Lower lobe of right lung (tissue), 2 donors: ENCODE results near the gene ME3. TPM values are rescaled to one million over a fixed set of nuclear protein-coding genes. Genes with fewer than 3 reads are reported as not detected.
"Not testable (repeated sequence)": the region's sequence is repeated elsewhere in the genome, so short reads cannot be mapped to it uniquely, and the experiment has no call there.

Experiments used
- ATAC-seq, 2 donors: fragments of 200-7000 bp; cut with Tn5 transposase; one replicate each; pipeline ENCODE4 v1.9.1; 2020 to 2022; ENCODE audit warnings: mild to moderate bottlenecking in 2 of 2, moderate library complexity in 2 of 2
- DNase-seq: peaks from one replicate; pipeline ENCODE4 v3.0.0-alpha.2; 2020
- H3K27ac ChIP-seq: fragments of 200-600 bp; one replicate; pipeline ENCODE4 v1.8.0; 2022
- H3K27me3 ChIP-seq: fragments of 200-600 bp; one replicate; pipeline ENCODE4 v1.8.0; 2022; ENCODE audit warnings: low read depth
- H3K36me3 ChIP-seq: fragments of 200-600 bp; one replicate; pipeline ENCODE4 v1.8.0; 2022; ENCODE audit warnings: mild to moderate bottlenecking
- H3K4me1 ChIP-seq: fragments of 200-600 bp; one replicate; pipeline ENCODE4 v1.8.0; 2022
- H3K4me3 ChIP-seq: fragments of 200-600 bp; one replicate; pipeline ENCODE4 v1.8.0; 2022; ENCODE audit warnings: mild to moderate bottlenecking
- H3K9me3 ChIP-seq: fragments of 200-600 bp; one replicate; pipeline ENCODE4 v1.8.0; 2022
- intact Hi-C: fragments of 100-400 bp; cut with DNase I; formaldehyde crosslinking; loops from one replicate; pipeline ENCODE4 v1.11.0; 2022
- total RNA-seq: library from RNA; stranded (reverse); fragmentation: NEBNext Ultra II Directional; extraction: Animal tissue kit (Norgen Biotek cat#: 25700); gene quantifications from one replicate; pipeline ENCODE4 v1.2.1, GENCODE V29; 2021
- TF ChIP-seq, protein P1 (sequence below): fragments of 200-600 bp; IDR thresholded peaks from one replicate; pipeline ENCODE4 v1.8.0; 2022; ENCODE audit warnings: antibody characterized with exemption, mild to moderate bottlenecking
- donor health status: DM: no; HTN: yes; CAD: no; lungs with severe emphysema.

The ME3 gene
- total RNA-seq, 1 donor from 2014 or later: 18.6 TPM

- intact Hi-C loops: no loop called here
- no peak overlapping the region for H3K27ac ChIP-seq
- no peak for ATAC-seq
- no peak overlapping the region for H3K4me3 ChIP-seq
- H3K27me3 ChIP-seq: no peaks in the 10 kb centered on the region
- H3K9me3 ChIP-seq: peaks cover 4% of the 10 kb centered on the region
- TF ChIP-seq, protein P1, sequence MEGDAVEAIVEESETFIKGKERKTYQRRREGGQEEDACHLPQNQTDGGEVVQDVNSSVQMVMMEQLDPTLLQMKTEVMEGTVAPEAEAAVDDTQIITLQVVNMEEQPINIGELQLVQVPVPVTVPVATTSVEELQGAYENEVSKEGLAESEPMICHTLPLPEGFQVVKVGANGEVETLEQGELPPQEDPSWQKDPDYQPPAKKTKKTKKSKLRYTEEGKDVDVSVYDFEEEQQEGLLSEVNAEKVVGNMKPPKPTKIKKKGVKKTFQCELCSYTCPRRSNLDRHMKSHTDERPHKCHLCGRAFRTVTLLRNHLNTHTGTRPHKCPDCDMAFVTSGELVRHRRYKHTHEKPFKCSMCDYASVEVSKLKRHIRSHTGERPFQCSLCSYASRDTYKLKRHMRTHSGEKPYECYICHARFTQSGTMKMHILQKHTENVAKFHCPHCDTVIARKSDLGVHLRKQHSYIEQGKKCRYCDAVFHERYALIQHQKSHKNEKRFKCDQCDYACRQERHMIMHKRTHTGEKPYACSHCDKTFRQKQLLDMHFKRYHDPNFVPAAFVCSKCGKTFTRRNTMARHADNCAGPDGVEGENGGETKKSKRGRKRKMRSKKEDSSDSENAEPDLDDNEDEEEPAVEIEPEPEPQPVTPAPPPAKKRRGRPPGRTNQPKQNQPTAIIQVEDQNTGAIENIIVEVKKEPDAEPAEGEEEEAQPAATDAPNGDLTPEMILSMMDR: no peak
- H3K36me3 ChIP-seq: no peaks in the 10 kb centered on the region
- H3K4me1 ChIP-seq: no peaks in the 10 kb centered on the region
- no peak for DNase-seq
Measured at GRCh38 chr11:86431258-86431657, 241.2 kb downstream of the ME3 start.

DNA sequence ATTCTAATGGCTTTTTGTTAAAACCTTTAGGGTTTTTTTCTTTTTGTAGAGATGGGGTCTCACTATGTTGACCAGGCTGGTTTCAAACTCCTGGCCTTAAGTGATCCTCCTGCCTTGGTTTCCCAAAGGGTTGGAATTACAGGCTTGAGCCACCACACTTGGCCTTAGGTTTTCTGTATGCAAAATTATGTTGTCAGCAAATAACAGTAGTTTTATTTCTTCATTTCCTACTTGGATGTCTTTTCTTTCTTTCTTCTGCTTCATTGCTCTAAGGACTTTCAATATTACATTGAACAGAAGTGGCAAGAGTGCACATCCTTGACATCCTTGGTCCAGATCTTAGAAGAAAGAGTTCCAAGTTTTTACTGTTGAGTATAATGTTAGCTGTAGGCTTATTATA, 245.0 kb downstream of the ME3 start:
- intact Hi-C loops: no loop called here
- Histone ChIP-seq H3K36me3 (no peaks in the 10 kb centered on the region), H3K9me3 (peaks cover 9% of the 10 kb centered on the region), H3K4me1 (no peaks in the 10 kb centered on the region), H3K4me3 (no peak overlapping the region), H3K27me3 (no peaks in the 10 kb centered on the region), H3K27ac (no peak overlapping the region)
- DNase-seq (no peak), ATAC-seq (no peak)
- TF ChIP-seq, protein P1: no peak

DNA sequence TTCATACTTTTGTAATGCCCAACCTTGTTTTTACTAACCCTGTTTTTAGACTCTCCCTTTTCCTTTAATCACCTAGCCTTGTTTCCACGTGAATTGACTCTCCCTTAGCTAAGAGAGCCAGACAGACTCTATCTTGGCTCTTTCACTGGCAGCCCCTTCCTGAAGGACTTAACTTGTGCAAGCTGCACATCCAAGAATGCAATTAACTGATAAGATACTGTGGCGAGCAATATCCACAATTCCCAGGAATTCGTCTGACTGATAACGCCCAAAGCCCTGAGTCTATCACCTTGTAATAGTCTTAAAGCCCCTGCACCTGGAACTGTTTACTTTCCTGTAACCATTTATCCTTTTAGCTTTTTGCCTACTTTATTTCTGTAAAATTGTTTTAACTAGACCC, 248.9 kb downstream of the ME3 start:
- H3K4me3 ChIP-seq, intact Hi-C loops, ATAC-seq, H3K27ac ChIP-seq, H3K9me3 ChIP-seq, DNase-seq, H3K36me3 ChIP-seq, H3K4me1 ChIP-seq, H3K27me3 ChIP-seq: not testable (repeated sequence)

DNA sequence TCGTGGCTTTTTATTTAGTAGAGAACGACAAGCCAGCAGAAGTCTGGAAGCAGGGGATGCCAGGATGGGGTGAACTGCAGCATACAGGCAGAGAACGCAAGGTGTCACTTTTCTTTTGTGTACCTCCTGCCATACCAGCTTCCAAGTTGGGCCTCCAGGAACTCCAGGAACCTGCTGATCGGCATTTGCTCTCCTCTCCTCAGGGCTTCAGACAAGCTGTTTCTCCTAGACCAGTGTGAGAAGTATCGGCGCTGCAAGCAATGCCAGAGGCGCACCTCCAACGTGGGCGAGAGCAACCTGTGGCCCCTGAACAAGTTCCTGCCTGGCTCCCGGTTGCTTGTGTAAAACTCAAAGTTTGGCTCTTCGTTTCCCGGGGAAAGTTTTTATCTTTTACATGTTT, 250.0 kb downstream of the ME3 start:
- Histone ChIP-seq H3K9me3 (peaks cover 9% of the 10 kb centered on the region), H3K4me3 (no peak overlapping the region), H3K4me1 (no peaks in the 10 kb centered on the region), H3K27me3 (no peaks in the 10 kb centered on the region), H3K27ac (no peak overlapping the region), H3K36me3 (no peaks in the 10 kb centered on the region)
- intact Hi-C loops: no loop called here
- DNase-seq (no peak), ATAC-seq (no peak)
- TF ChIP-seq, protein P1: no peak

DNA sequence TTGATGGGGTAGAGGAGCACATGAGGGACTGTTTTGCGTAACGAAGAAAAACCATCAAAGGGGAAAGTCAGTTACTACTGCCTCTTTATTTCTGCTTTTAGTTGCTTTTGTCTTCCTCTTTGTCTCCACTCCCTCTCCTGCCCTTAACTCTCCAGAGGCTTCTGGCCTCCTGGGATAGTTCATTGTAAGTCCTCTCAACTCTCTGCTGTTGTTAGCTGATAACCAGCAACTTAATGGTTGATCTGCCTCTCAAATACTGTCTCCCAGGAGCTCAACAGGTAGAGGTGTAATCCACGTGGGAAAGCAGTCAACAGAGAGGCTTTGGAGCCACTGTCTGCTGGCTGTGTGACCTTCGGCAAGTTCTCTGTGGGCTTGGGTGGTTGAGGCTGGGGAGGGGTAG, 250.5 kb downstream of the ME3 start:
- Histone ChIP-seq H3K4me1 (no peaks in the 10 kb centered on the region), H3K4me3 (no peak overlapping the region), H3K27ac (no peak overlapping the region), H3K36me3 (no peaks in the 10 kb centered on the region), H3K27me3 (no peaks in the 10 kb centered on the region), H3K9me3 (peaks cover 9% of the 10 kb centered on the region)
- DNase-seq: no peak
- intact Hi-C loops: no loop called here
- no peak for ATAC-seq
- TF ChIP-seq, protein P1: no peak

GRCh38 chr11:86418917-86419316, 253.5 kb downstream of the ME3 start:
- Histone ChIP-seq H3K4me3 (no peak overlapping the region), H3K27me3 (no peaks in the 10 kb centered on the region), H3K27ac (no peak overlapping the region), H3K9me3 (no peaks in the 10 kb centered on the region), H3K36me3 (no peaks in the 10 kb centered on the region), H3K4me1 (no peaks in the 10 kb centered on the region)
- no peak for DNase-seq
- no peak for ATAC-seq
- intact Hi-C loops: no loop called here
- TF ChIP-seq, protein P1: no peak
